Mucosa of descending colon (tissue), 3 donors: ENCODE results near the gene GNAZ. TPM values are rescaled to one million over a fixed set of nuclear protein-coding genes. Genes with fewer than 3 reads are reported as not detected.

ENCODE experiments used
- ATAC-seq: fragments of 200-7000 bp; cut with Tn5 transposase; one replicate; pipeline ENCODE4 v1.9.1; 2020; ENCODE audit warnings: mild to moderate bottlenecking, moderate library complexity
- DNase-seq, 3 donors: peaks; one replicate each; pipeline ENCODE4 v3.0.0-alpha.2; 2020
- H3K36me3 ChIP-seq: fragments of 200-600 bp; one replicate; pipeline ENCODE4 v1.8.0; 2021; ENCODE audit warnings: low read depth, mild to moderate bottlenecking
- H3K4me1 ChIP-seq: fragments of 200-600 bp; one replicate; pipeline ENCODE4 v1.8.0; 2021; ENCODE audit warnings: low read depth, mild to moderate bottlenecking
- H3K4me3 ChIP-seq: fragments of 200-600 bp; one replicate; pipeline ENCODE4 v1.8.0; 2021; ENCODE audit warnings: mild to moderate bottlenecking
- H3K9me3 ChIP-seq: fragments of 200-600 bp; one replicate; pipeline ENCODE4 v1.8.0; 2021; ENCODE audit warnings: mild to moderate bottlenecking
- CTCF ChIP-seq: fragments of 200-600 bp; IDR thresholded peaks from one replicate; pipeline ENCODE4 v1.8.0; 2022; ENCODE audit warnings: antibody characterized with exemption, mild to moderate bottlenecking
- intact Hi-C, 2 donors: fragments of 100-400 bp; cut with DNase I in 1 of 2; cut with micrococcal nuclease in 1 of 2; formaldehyde crosslinking; loops; one replicate each; pipeline versions ENCODE4 v1.11.0 to v1.11.1; 2022; cut with DNase I, micrococcal nuclease
- total RNA-seq, 3 donors: library from RNA; stranded (reverse); fragmentation: NEBNext Ultra II Directional in 2 of 3; extraction: Animal tissue kit (Norgen Biotek cat#: 25700) in 2 of 3; gene quantifications; one replicate each; pipeline versions ENCODE4 v1.2.1 to v1.2.4, GENCODE V29; 2021 to 2023
- donor health status: DM: no; HTN: no; CAD: no; lungs with moderate emphysema.
- donor health status: DM: no; HTN: no; CAD: no.
- donor health status: DM: no; HTN: yes; CAD: no.

Gene GNAZ
- total RNA-seq, 3 donors from 2014 or later: 0.96 to 25.1 (median 1.7) TPM

- Histone ChIP-seq H3K4me3 (no peak overlapping the region), H3K4me1 (peaks cover 5% of the 10 kb centered on the region), H3K9me3 (no peaks in the 10 kb centered on the region), H3K36me3 (no peaks in the 10 kb centered on the region)
- intact Hi-C loops: no loop called here
- ATAC-seq (peak; percentile 79), DNase-seq (peak; percentile 64 to 69 (median 65))
- no peak for TF ChIP-seq CTCF
Measured at GRCh38 chr22:23098718-23099530, 28.6 kb downstream of the GNAZ start.

- Histone ChIP-seq H3K4me3 (no peak overlapping the region), H3K36me3 (no peaks in the 10 kb centered on the region), H3K9me3 (no peaks in the 10 kb centered on the region), H3K4me1 (peaks cover 5% of the 10 kb centered on the region)
- DNase-seq: no peak
- no peak for ATAC-seq
- intact Hi-C loops: no loop called here
- TF ChIP-seq CTCF: no peak
Measured at GRCh38 chr22:23099531-23099804, 29.1 kb downstream of the GNAZ start.

- ATAC-seq (no peak), DNase-seq (no peak)
- Histone ChIP-seq H3K4me3 (no peak overlapping the region), H3K9me3 (no peaks in the 10 kb centered on the region), H3K36me3 (no peaks in the 10 kb centered on the region), H3K4me1 (peaks cover 5% of the 10 kb centered on the region)
- intact Hi-C loops: no loop called here
- TF ChIP-seq CTCF: no peak
Measured at GRCh38 chr22:23100124-23100801, 29.9 kb downstream of the GNAZ start.

GRCh38 chr22:23101524-23101923 is 31.2 kb downstream of the GNAZ start:
- ATAC-seq (no peak), DNase-seq (no peak)
- no peak overlapping the region for H3K4me3 ChIP-seq
- intact Hi-C loops: no loop called here
- peaks cover 5% of the 10 kb centered on the region for H3K4me1 ChIP-seq
- TF ChIP-seq CTCF: no peak
- H3K36me3 ChIP-seq: no peaks in the 10 kb centered on the region
- no peaks in the 10 kb centered on the region for H3K9me3 ChIP-seq

GRCh38 chr22:23102002-23102655 is 31.8 kb downstream of the GNAZ start:
- no peaks in the 10 kb centered on the region for H3K9me3 ChIP-seq
- intact Hi-C loops: no loop called here
- H3K36me3 ChIP-seq: no peaks in the 10 kb centered on the region
- H3K4me1 ChIP-seq: peaks cover 5% of the 10 kb centered on the region
- no peak for ATAC-seq
- H3K4me3 ChIP-seq: no peak overlapping the region
- TF ChIP-seq CTCF: no peak
- no peak for DNase-seq
